Stomach (tissue), 4 donors: Measurements from ENCODE around the gene EPOP.

Source experiments
- CTCF ChIP-seq, 7 experiments: fragments of 450-650 bp in 4 of 7; fragments of 200-600 bp in 3 of 7; sonication (generic) in 3 of 7; IDR thresholded peaks; one replicate each; pipeline ENCODE4 v1.5.1; 2016 to 2019; ENCODE audit warnings: antibody characterized with exemption in 7 of 7, control low read depth in 2 of 7, mild to moderate bottlenecking in 1 of 7
- EP300 ChIP-seq: sonication (generic); formaldehyde crosslinking; IDR thresholded peaks from one replicate; pipeline ENCODE4 v1.6.1; 2017; ENCODE audit warnings: antibody characterized with exemption

- TF ChIP-seq CTCF (IDR thresholded peaks at IDR 0.05) (no peak), EP300 (no peak)
Observed at GRCh38 chr17:38673707-38674013, 1.1 kb downstream of the EPOP start.
